Cardiac muscle cell (in vitro differentiated cells and primary cell): ENCODE results near the gene TGFBR3. TPM values are rescaled to one million over a fixed set of nuclear protein-coding genes. Genes with fewer than 3 reads are reported as not detected.

ENCODE experiments used
- DNase-seq, 2 donors: peaks; one replicate each; pipeline versions ENCODE4 v3.0.0 to v3.0.0-alpha.2; 2010 to 2017; ENCODE audit warnings: low read depth in 1 of 2, low spot score in 1 of 2
- H3K27ac ChIP-seq: fragments of 200-600 bp; sonication (generic); 2 replicates; pipeline ENCODE4 v1.5.1; 2016
- H3K27me3 ChIP-seq: fragments of 200-600 bp; sonication (generic); 2 replicates; pipeline ENCODE4 v1.6.0; 2016; ENCODE audit warnings: control low read depth
- H3K36me3 ChIP-seq: fragments of 200-600 bp; sonication (generic); 2 replicates; pipeline ENCODE4 v1.5.1; 2016; ENCODE audit warnings: control low read depth
- H3K4me1 ChIP-seq: fragments of 200-600 bp; sonication (generic); 2 replicates; pipeline ENCODE4 v1.8.1; 2017; ENCODE audit warnings: low read depth, mild to moderate bottlenecking, mixed run types
- H3K4me3 ChIP-seq: fragments of 200-600 bp; sonication (generic); 2 replicates; pipeline ENCODE4 v1.5.1; 2016; ENCODE audit warnings: mild to moderate bottlenecking
- H3K9me3 ChIP-seq: fragments of 200-600 bp; sonication (generic); 2 replicates; pipeline ENCODE4 v1.5.1; 2017; ENCODE audit warnings: low read depth, mild to moderate bottlenecking, control low read depth
- CTCF ChIP-seq: IDR thresholded peaks from 2 replicates; pipeline ENCODE4 v1.5.1; 2012; ENCODE audit warnings: low read depth, mild to moderate bottlenecking, low read length
- polyA plus RNA-seq: library from polyadenylated mRNA; unstranded; fragments of >200 nt; fragmentation: Nextera tagmentation; extraction: Ambion mirVana; gene quantifications from 2 replicates; pipeline ENCODE4 v1.2.1, GENCODE V29; 2016
- total RNA-seq: library from RNA; depleted of rRNA; stranded (reverse); fragments of >200 nt; gene quantifications from 2 replicates; pipeline ENCODE4 v1.2.3, GENCODE V29; 2016

The TGFBR3 gene
- total and polyA plus RNA-seq, 2 experiments from 2014 or later = 10.3 to 11.8 TPM

GRCh38 chr1:91900562-91900961 is 14.6 kb upstream of the TGFBR3 start:
- Histone ChIP-seq H3K27me3 (no peaks in the 10 kb centered on the region), H3K9me3 (no peaks in the 10 kb centered on the region), H3K4me3 (no peak overlapping the region), H3K4me1 (peaks cover 11% of the 10 kb centered on the region), H3K36me3 (no peaks in the 10 kb centered on the region), H3K27ac (no peak overlapping the region)
- TF ChIP-seq CTCF = no peak
- peak in 1 of 2 donors; percentile 88 for DNase-seq

- TF ChIP-seq CTCF = no peak
- Histone ChIP-seq H3K27ac (no peak overlapping the region), H3K4me1 (peaks cover 11% of the 10 kb centered on the region), H3K36me3 (no peaks in the 10 kb centered on the region), H3K9me3 (no peaks in the 10 kb centered on the region), H3K4me3 (no peak overlapping the region), H3K27me3 (no peaks in the 10 kb centered on the region)
- DNase-seq = no peak
Observed at GRCh38 chr1:91897016-91897415, 11.1 kb upstream of the TGFBR3 start.

- Histone ChIP-seq H3K36me3 (no peaks in the 10 kb centered on the region), H3K9me3 (no peaks in the 10 kb centered on the region), H3K27me3 (no peaks in the 10 kb centered on the region), H3K4me3 (no peak overlapping the region), H3K27ac (no peak overlapping the region), H3K4me1 (peaks cover 11% of the 10 kb centered on the region)
- TF ChIP-seq CTCF = no peak
- DNase-seq = no peak
Observed at GRCh38 chr1:91895832-91896556, 10.0 kb upstream of the TGFBR3 start.

GRCh38 chr1:91894036-91894761 is 8.2 kb upstream of the TGFBR3 start:
- no peaks in the 10 kb centered on the region for H3K9me3 ChIP-seq
- H3K27ac ChIP-seq = no peak overlapping the region
- H3K4me1 ChIP-seq = peaks cover 11% of the 10 kb centered on the region
- no peak overlapping the region for H3K4me3 ChIP-seq
- peak in 1 of 2 donors; percentile 23 for DNase-seq
- H3K27me3 ChIP-seq = no peaks in the 10 kb centered on the region
- TF ChIP-seq CTCF = no peak
- no peaks in the 10 kb centered on the region for H3K36me3 ChIP-seq

- Histone ChIP-seq H3K36me3 (no peaks in the 10 kb centered on the region), H3K4me1 (peaks cover 3% of the 10 kb centered on the region), H3K27ac (no peak overlapping the region), H3K9me3 (no peaks in the 10 kb centered on the region), H3K4me3 (no peak overlapping the region), H3K27me3 (no peaks in the 10 kb centered on the region)
- DNase-seq = peak in 1 of 2 donors; percentile 59
- no peak for TF ChIP-seq CTCF
Observed at GRCh38 chr1:91891969-91892368, 6.0 kb upstream of the TGFBR3 start.
